HFF-Myc (cell line): ENCODE data around the gene SLC30A1.

Experiments used
- DNase-seq: peaks from one replicate; pipeline ENCODE4 v3.0.0-alpha.2; 2011; ENCODE audit warnings: low read depth; ENCODE audit errors: extremely low read depth
- H3K4me3 ChIP-seq: replicated peaks from 2 replicates; pipeline ENCODE4 v1.5.1; 2011; ENCODE audit warnings: low read depth, mild to moderate bottlenecking, control low read depth, low read length
- CTCF ChIP-seq: IDR thresholded peaks from 2 replicates; pipeline ENCODE4 v1.5.1; 2012; ENCODE audit warnings: mild to moderate bottlenecking, low read depth, low read length, control low read depth; ENCODE audit errors: missing control alignments

Gene SLC30A1

GRCh38 chr1:211603191-211603701 is 24.3 kb upstream of the SLC30A1 start:
- peak; percentile 72 for DNase-seq
- no peak overlapping the region for H3K4me3 ChIP-seq
- no peak for TF ChIP-seq CTCF

GRCh38 chr1:211601982-211602670 is 23.2 kb upstream of the SLC30A1 start:
- DNase-seq = no peak
- no peak for TF ChIP-seq CTCF
- no peak overlapping the region for H3K4me3 ChIP-seq

GRCh38 chr1:211601159-211601558 is 22.2 kb upstream of the SLC30A1 start:
- DNase-seq = no peak
- no peak overlapping the region for H3K4me3 ChIP-seq
- no peak for TF ChIP-seq CTCF

DNA sequence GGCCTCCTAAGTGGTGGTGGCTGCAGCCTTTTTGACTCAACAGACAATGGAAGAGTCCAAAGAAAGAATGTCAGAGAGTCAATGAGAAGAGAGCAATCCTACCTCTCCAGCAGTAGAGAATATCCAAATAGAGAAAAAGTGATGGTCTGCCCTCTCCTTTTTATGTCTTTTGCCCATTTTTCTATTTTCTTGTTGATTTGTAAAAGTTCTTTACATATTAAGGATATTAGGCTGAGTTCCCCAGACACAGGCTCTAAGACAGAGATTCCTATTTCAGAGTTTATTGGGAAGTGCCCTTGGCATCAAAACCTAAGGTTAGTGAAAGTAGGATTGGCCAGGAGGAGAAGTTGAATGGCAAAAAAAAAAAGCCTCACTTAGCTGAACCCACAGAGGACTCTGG is 20.3 kb upstream of the SLC30A1 start:
- no peak for DNase-seq
- H3K4me3 ChIP-seq = no peak overlapping the region
- no peak for TF ChIP-seq CTCF

GRCh38 chr1:211598514-211598913 is 19.6 kb upstream of the SLC30A1 start:
- H3K4me3 ChIP-seq = no peak overlapping the region
- DNase-seq = no peak
- no peak for TF ChIP-seq CTCF

DNA sequence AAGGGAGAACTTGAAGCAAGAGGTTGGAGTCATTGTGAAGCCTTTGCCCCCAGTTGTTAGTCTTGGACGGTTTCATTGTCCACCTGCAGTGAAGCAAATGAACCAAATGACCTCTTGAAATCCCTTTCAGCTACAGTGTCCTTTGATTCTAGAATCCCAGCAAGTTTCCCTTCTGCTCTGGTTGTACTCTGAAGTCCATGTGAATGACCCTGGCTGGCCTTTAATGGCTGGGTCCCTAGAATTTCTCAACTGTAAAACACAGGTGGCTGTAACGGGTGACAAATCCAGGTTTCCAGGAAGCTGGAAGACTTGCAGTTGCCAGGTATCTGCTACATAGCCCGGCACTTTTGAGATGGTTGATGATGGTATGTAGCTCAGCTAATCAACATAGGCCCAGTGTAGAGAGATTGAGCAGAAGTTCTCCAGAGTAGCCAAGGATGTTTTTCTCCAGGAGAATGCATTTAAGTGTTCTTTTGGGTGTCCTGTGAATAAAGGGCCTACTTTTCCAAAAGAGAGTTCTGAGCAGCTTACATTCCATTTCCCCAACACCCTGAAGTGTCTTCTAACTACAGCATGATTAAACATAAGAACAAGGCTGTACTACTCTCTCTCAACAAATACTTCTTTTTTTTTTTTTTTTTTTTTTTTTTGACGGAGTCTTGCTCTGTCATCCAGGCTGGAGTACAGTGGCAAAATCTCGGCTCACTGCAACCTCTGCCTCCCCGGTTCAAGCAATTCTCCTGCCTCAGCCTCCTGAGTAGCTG is 17.6 kb upstream of the SLC30A1 start:
- no peak for DNase-seq

More for the DNA sequence above, 17.6 kb upstream of the SLC30A1 start:
- TF ChIP-seq CTCF = no peak
- H3K4me3 ChIP-seq = no peak overlapping the region
